Mesodermal cell (in vitro differentiated cells): Measurements from ENCODE around the gene SNN. TPM values are rescaled to one million over a fixed set of nuclear protein-coding genes. Genes with fewer than 3 reads are reported as not detected.

Source experiments
- H3K27ac ChIP-seq: 2 replicates; pipeline ENCODE4 v1.7.0; 2013; ENCODE audit warnings: mild to moderate bottlenecking, low read depth, low read length, moderate library complexity; ENCODE audit not compliant: severe bottlenecking
- H3K36me3 ChIP-seq: 2 replicates; pipeline ENCODE4 v1.7.1; 2013; ENCODE audit warnings: mild to moderate bottlenecking, low read length, moderate library complexity; ENCODE audit not compliant: control insufficient read depth, insufficient read depth
- H3K4me1 ChIP-seq: one replicate; pipeline ENCODE4 v1.7.1; 2013; ENCODE audit warnings: mild to moderate bottlenecking, low read length; ENCODE audit not compliant: insufficient read depth, control insufficient read depth, poor library complexity, severe bottlenecking
- H3K4me3 ChIP-seq: 2 replicates; pipeline ENCODE4 v1.7.0; 2013; ENCODE audit warnings: low read length, control low read depth, mild to moderate bottlenecking; ENCODE audit not compliant: insufficient read depth, poor library complexity, severe bottlenecking; ENCODE audit errors: extremely low read depth
- H3K9me3 ChIP-seq: 2 replicates; pipeline ENCODE4 v1.7.1; 2013; ENCODE audit warnings: mild to moderate bottlenecking, low read length, moderate library complexity; ENCODE audit not compliant: control insufficient read depth
- WGBS, 2 experiments: methylation state at CpG; one replicate each; pipeline ENCODE4 v1.1.5; 2013; ENCODE audit warnings: missing lambda C conversion rate in 2 of 2; ENCODE audit not compliant: insufficient coverage in 2 of 2; 5-methylcytosine and 5-hydroxymethylcytosine counted together
- polyA plus RNA-seq, 2 experiments: library from polyadenylated mRNA; stranded (reverse); fragments of 50-300 nt; gene quantifications; one replicate each; pipeline ENCODE4 v1.2.3, GENCODE V29; 2013

The SNN gene
- 33.8 TPM for polyA plus RNA-seq (2013, experiment 1 of 2)
- polyA plus RNA-seq (2013, experiment 2 of 2) = 25.9 TPM

- 23 to 25% methylated on average over 43 to 47 of the region's 93 CpGs for WGBS, 2 experiments
Measured at GRCh38 chr16:11667824-11668622, at the start of gene SNN. Gene SNN, plus strand, starts transcription at chr16:11668455. Its CDS starts 7,605 bp downstream, at chr16:11676060.

DNA sequence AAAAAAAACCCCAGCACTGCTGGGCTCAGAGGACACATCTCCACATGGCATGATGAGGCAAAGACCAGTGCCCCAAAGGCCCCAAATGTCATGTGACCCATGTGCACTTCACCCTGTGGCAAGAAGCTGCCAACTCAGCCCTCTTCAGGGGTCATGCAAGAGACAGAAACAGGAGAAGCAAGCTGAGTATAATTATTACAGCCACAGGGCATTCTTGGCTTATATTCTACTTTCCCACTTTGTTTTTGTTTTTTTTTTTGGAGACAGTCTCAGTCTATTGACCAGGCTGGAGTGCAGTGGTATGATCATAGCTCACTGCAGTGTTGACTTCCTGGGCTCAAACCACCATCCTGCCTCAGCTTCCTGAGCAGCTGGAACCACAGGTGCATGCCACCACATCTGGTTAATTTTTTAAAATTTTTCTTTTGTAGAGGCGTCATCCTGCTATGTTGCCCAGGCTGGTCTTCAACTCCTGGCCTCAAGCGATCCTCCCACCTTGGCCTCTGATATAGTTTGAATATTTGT lies 48.9 kb upstream of the SNN start:
- WGBS, 2 experiments = 91 to 95% methylated on average over 2 of the region's 2 CpGs
- Histone ChIP-seq H3K4me1 (peaks cover 17% of the 10 kb centered on the region), H3K4me3 (no peak overlapping the region), H3K27ac (no peak overlapping the region), H3K9me3 (no peaks in the 10 kb centered on the region), H3K36me3 (no peaks in the 10 kb centered on the region)

More at GRCh38 chr16:11667824-11668622, at the start of gene SNN:
- H3K4me3 ChIP-seq = peak within 1 kb of the TSS; percentile 82
- peak within 1 kb of the TSS; percentile 24 for H3K27ac ChIP-seq
- peaks cover 9% of the 10 kb centered on the region for H3K36me3 ChIP-seq
- no peaks in the 10 kb centered on the region for H3K9me3 ChIP-seq
- peaks cover 29% of the 10 kb centered on the region for H3K4me1 ChIP-seq

GRCh38 chr16:11620243-11621003 lies 47.8 kb upstream of the SNN start:
- Histone ChIP-seq H3K9me3 (no peaks in the 10 kb centered on the region), H3K4me3 (no peak overlapping the region), H3K36me3 (no peaks in the 10 kb centered on the region), H3K27ac (no peak overlapping the region), H3K4me1 (peaks cover 9% of the 10 kb centered on the region)
- WGBS, 2 experiments = 89 to 90% methylated on average over 7 of the region's 8 CpGs

DNA sequence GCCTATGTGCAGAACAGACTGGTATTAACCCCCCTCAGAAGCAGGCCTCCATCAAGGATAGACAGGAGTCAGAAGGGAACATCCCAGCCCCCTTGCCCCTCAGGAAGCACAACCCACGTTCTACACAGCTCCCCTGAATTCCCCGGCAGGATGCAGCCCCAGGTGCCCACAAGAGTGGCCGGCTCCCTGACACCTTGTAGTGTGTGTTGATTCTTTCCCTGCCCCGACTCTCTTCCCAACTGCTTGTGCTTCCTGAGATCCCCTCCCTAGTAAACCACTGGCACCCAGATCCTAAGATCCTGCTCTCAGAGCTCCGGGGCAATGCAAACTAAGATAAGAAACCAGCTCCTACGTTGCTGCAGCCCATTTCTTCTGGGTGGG lies 46.7 kb upstream of the SNN start:
- 70 to 71% methylated on average over 2 of the region's 6 CpGs for WGBS, 2 experiments
- H3K27ac ChIP-seq = peak overlapping the region; percentile 10
- no peaks in the 10 kb centered on the region for H3K9me3 ChIP-seq
- H3K4me1 ChIP-seq = peaks cover 3% of the 10 kb centered on the region
- H3K36me3 ChIP-seq = no peaks in the 10 kb centered on the region
- no peak overlapping the region for H3K4me3 ChIP-seq

GRCh38 chr16:11621920-11622651 lies 46.2 kb upstream of the SNN start:
- peak overlapping the region; percentile 10 for H3K27ac ChIP-seq
- H3K36me3 ChIP-seq = no peaks in the 10 kb centered on the region
- WGBS, 2 experiments = 78 to 94% methylated on average over 7 to 11 of the region's 19 CpGs
- H3K9me3 ChIP-seq = no peaks in the 10 kb centered on the region
- no peak overlapping the region for H3K4me3 ChIP-seq
- H3K4me1 ChIP-seq = peaks cover 3% of the 10 kb centered on the region

DNA sequence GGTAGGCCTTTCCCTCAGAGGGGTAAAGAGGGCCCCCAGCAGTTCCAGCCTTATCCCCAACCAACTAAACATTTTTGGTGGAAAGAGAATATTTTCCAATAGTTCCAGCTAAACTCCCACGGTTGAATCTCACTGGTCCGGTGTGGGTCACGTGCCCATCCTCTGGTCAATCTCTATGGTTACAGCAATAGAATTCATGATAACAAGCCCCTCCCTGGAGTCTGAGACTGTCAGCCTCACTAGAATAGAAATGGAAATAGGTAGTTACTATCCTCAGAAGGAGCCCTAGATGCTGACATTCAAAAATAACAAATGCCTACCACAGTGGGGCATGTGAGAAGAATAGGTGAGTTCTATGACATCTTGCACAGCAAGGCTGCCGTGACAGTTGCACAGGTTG lies 44.0 kb upstream of the SNN start:
- H3K36me3 ChIP-seq = no peaks in the 10 kb centered on the region

GRCh38 chr16:11624636-11625607 lies 43.3 kb upstream of the SNN start:
- Histone ChIP-seq H3K27ac (no peak overlapping the region), H3K4me1 (peaks cover 12% of the 10 kb centered on the region), H3K36me3 (no peaks in the 10 kb centered on the region), H3K9me3 (no peaks in the 10 kb centered on the region), H3K4me3 (no peak overlapping the region)
- 93% methylated on average over 11 of the region's 16 CpGs for WGBS, 2 experiments

More for the DNA sequence above, 44.0 kb upstream of the SNN start:
- H3K9me3 ChIP-seq = no peaks in the 10 kb centered on the region
- no peak overlapping the region for H3K4me3 ChIP-seq
- H3K27ac ChIP-seq = no peak overlapping the region
- 86 to 98% methylated on average over 3 to 4 of the region's 4 CpGs for WGBS, 2 experiments
- peaks cover 12% of the 10 kb centered on the region for H3K4me1 ChIP-seq

DNA sequence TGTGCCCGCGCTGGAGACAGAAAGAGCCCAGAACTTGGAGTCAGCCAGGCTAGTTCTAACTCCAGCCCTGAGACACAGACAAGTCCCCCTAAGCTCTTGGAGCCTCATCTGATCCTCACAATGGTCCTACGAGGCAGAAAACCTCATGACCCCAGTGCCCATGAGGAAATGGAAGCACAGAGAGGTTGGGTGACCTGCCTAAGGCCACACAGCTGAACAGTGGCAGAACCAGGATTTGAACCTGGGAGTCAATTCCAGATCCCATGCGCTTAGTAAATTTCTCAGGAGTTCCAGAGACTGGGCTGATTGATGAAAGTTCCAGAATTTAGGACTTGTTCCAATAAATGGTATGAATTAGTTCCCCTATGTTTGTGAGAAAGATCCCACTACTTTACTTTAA lies 42.5 kb upstream of the SNN start:
- Histone ChIP-seq H3K9me3 (no peaks in the 10 kb centered on the region), H3K4me3 (no peak overlapping the region), H3K36me3 (no peaks in the 10 kb centered on the region), H3K27ac (no peak overlapping the region), H3K4me1 (peaks cover 12% of the 10 kb centered on the region)
- 83 to 84% methylated on average over 4 of the region's 4 CpGs for WGBS, 2 experiments

DNA sequence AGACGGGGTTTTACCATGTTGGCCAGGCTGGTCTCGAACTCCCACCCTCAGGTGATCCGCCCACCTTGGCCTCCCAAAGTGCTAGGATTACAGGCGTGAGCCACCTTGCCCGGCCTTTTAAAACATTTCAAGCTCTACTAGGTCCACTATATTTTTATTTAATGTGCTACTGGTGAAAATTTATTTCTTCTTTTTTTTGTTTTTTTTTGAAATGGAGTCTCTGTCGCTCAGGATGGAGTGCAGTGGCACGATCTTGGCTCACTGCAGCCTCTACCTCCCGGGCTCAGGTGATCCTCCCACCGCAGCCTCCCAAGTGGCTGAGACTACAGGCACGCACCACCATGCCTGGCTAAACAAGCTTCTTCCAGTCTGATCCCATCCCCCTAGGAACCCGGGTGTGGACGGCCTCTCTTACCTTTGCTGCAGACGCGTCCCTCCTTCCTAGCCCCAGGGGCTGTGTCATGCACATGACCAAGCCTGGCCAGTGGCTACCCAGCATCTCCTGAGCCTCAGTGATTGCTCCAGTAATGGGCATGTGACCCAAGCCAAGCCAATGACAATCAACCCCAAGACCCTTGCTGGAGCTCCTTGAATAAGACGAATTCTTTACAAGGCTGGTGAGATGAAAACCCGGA lies 41.5 kb upstream of the SNN start:
- 95 to 97% methylated on average over 12 to 13 of the region's 16 CpGs for WGBS, 2 experiments
- Histone ChIP-seq H3K27ac (no peak overlapping the region), H3K4me1 (peaks cover 12% of the 10 kb centered on the region), H3K4me3 (no peak overlapping the region), H3K9me3 (no peaks in the 10 kb centered on the region), H3K36me3 (no peaks in the 10 kb centered on the region)
